ENCODE measurements around the gene THSD7A.

Gene THSD7A

GRCh38 chr7:11831736-11832495 is at the start of gene THSD7A:
Gene THSD7A (minus strand): TSS chr7:11832198. CDS start chr7:11831946, 252 bp downstream.
- peak; percentile 83 for DNase-seq

- no peak for DNase-seq
Observed at GRCh38 chr7:11881680-11882079, 49.7 kb upstream of the THSD7A start.

GRCh38 chr7:11875635-11876034 is 43.6 kb upstream of the THSD7A start:
- no peak for DNase-seq

- no peak for DNase-seq
Observed at GRCh38 chr7:11865671-11866070, 33.7 kb upstream of the THSD7A start.

- no peak for DNase-seq
Observed at GRCh38 chr7:11858622-11859302, 26.8 kb upstream of the THSD7A start.

GRCh38 chr7:11858026-11858425 is 26.0 kb upstream of the THSD7A start:
- DNase-seq = no peak

GRCh38 chr7:11848251-11848650 is 16.3 kb upstream of the THSD7A start:
- DNase-seq = no peak

GRCh38 chr7:11847336-11847735 is 15.3 kb upstream of the THSD7A start:
- DNase-seq = no peak

GRCh38 chr7:11846361-11846955 is 14.5 kb upstream of the THSD7A start:
- DNase-seq = no peak

GRCh38 chr7:11843113-11843765 is 11.2 kb upstream of the THSD7A start:
- no peak for DNase-seq

GRCh38 chr7:11841657-11842056 is 9.7 kb upstream of the THSD7A start:
- DNase-seq = no peak

GRCh38 chr7:11835260-11835659 is 3.3 kb upstream of the THSD7A start:
- DNase-seq = no peak

- DNase-seq = no peak
Observed at GRCh38 chr7:11833431-11833830, 1.4 kb upstream of the THSD7A start.

GRCh38 chr7:11831156-11831735 is 752 bp downstream of the THSD7A start:
- no peak for DNase-seq

- DNase-seq = no peak
Observed at GRCh38 chr7:11830582-11831155, 1.3 kb downstream of the THSD7A start.

GRCh38 chr7:11829954-11830353 is 2.0 kb downstream of the THSD7A start:
- no peak for DNase-seq

- DNase-seq = no peak
Observed at GRCh38 chr7:11819947-11820346, 12.1 kb downstream of the THSD7A start.

GRCh38 chr7:11819271-11819670 is 12.7 kb downstream of the THSD7A start:
- DNase-seq = no peak

- no peak for DNase-seq
Observed at GRCh38 chr7:11818281-11818680, 13.7 kb downstream of the THSD7A start.

GRCh38 chr7:11817111-11817740 is 14.8 kb downstream of the THSD7A start:
- DNase-seq = no peak

GRCh38 chr7:11811709-11812108 is 20.3 kb downstream of the THSD7A start:
- DNase-seq = no peak

GRCh38 chr7:11810043-11810625 is 21.9 kb downstream of the THSD7A start:
- no peak for DNase-seq

Data from right forelimb (tissue), 1 donor.